Parathyroid adenoma (tissue), 2 donors: ENCODE results near the gene TMEM123.

Experiments used
- H2AFZ ChIP-seq: fragments of 300-600 bp; sonication (generic); one replicate; pipeline ENCODE4 v1.7.0; 2017; ENCODE audit warnings: antibody characterized with exemption, mild to moderate bottlenecking
- H3K27ac ChIP-seq: fragments of 300-600 bp; sonication (generic); one replicate; pipeline ENCODE4 v1.7.0; 2017
- H3K27me3 ChIP-seq: fragments of 300-600 bp; sonication (generic); one replicate; pipeline ENCODE4 v1.7.0; 2017; ENCODE audit warnings: low read length; ENCODE audit not compliant: control insufficient read depth, insufficient read depth
- H3K36me3 ChIP-seq: fragments of 300-600 bp; sonication (generic); one replicate; pipeline ENCODE4 v1.7.0; 2017; ENCODE audit warnings: low read length; ENCODE audit not compliant: control insufficient read depth, insufficient read depth
- H3K4me1 ChIP-seq: fragments of 300-600 bp; sonication (generic); one replicate; pipeline ENCODE4 v1.7.0; 2017; ENCODE audit warnings: control low read depth
- H3K4me2 ChIP-seq: fragments of 300-600 bp; sonication (generic); one replicate; pipeline ENCODE4 v1.7.0; 2017; ENCODE audit warnings: low read length
- H3K4me3 ChIP-seq: fragments of 300-600 bp; sonication (generic); one replicate; pipeline ENCODE4 v1.7.0; 2017; ENCODE audit warnings: low read depth, low read length
- H3K79me2 ChIP-seq: fragments of 300-600 bp; sonication (generic); one replicate; pipeline ENCODE4 v1.7.0; 2017; ENCODE audit warnings: control low read depth
- H3K9ac ChIP-seq: fragments of 300-600 bp; sonication (generic); one replicate; pipeline ENCODE4 v1.7.0; 2017; ENCODE audit warnings: mild to moderate bottlenecking
- H3K9me3 ChIP-seq: fragments of 300-600 bp; sonication (generic); one replicate; pipeline ENCODE4 v1.7.0; 2017; ENCODE audit warnings: low read length; ENCODE audit not compliant: control insufficient read depth
- CTCF ChIP-seq: fragments of 300-600 bp; sonication (generic); IDR thresholded peaks from one replicate; pipeline ENCODE4 v1.7.0; 2017; ENCODE audit warnings: antibody characterized with exemption, mild to moderate bottlenecking
- donor health status: primary hyperparathyroidism.

TMEM123 gene

GRCh38 chr11:102431404-102431803 is 21.2 kb downstream of the TMEM123 start:
- Histone ChIP-seq H3K9me3 (no peaks in the 10 kb centered on the region), H3K79me2 (no peaks in the 10 kb centered on the region), H3K27me3 (no peaks in the 10 kb centered on the region), H3K9ac (no peak overlapping the region), H3K4me1 (no peaks in the 10 kb centered on the region), H2AFZ (no peak overlapping the region), H3K27ac (no peak overlapping the region), H3K4me3 (no peak overlapping the region), H3K4me2 (no peak overlapping the region), H3K36me3 (no peaks in the 10 kb centered on the region)
- no peak for TF ChIP-seq CTCF

- TF ChIP-seq CTCF: no peak
- Histone ChIP-seq H3K9ac (no peak overlapping the region), H3K27ac (no peak overlapping the region), H3K4me3 (no peak overlapping the region), H3K27me3 (no peaks in the 10 kb centered on the region), H3K4me2 (no peak overlapping the region), H3K4me1 (no peaks in the 10 kb centered on the region), H3K9me3 (no peaks in the 10 kb centered on the region), H2AFZ (no peak overlapping the region), H3K79me2 (no peaks in the 10 kb centered on the region), H3K36me3 (no peaks in the 10 kb centered on the region)
Measured at GRCh38 chr11:102430158-102430836, 22.3 kb downstream of the TMEM123 start.

- H3K9me3 ChIP-seq: no peaks in the 10 kb centered on the region
- no peaks in the 10 kb centered on the region for H3K36me3 ChIP-seq
- H3K4me1 ChIP-seq: no peaks in the 10 kb centered on the region
- no peak overlapping the region for H3K9ac ChIP-seq
- TF ChIP-seq CTCF: no peak
- H3K27ac ChIP-seq: no peak overlapping the region
- H3K27me3 ChIP-seq: no peaks in the 10 kb centered on the region
- H3K79me2 ChIP-seq: no peaks in the 10 kb centered on the region
- no peak overlapping the region for H3K4me3 ChIP-seq
- no peak overlapping the region for H2AFZ ChIP-seq
- no peak overlapping the region for H3K4me2 ChIP-seq
Measured at GRCh38 chr11:102429691-102430090, 22.9 kb downstream of the TMEM123 start.

- no peaks in the 10 kb centered on the region for H3K4me1 ChIP-seq
- H3K4me3 ChIP-seq: no peak overlapping the region
- H3K79me2 ChIP-seq: no peaks in the 10 kb centered on the region
- H3K9ac ChIP-seq: no peak overlapping the region
- H3K9me3 ChIP-seq: no peaks in the 10 kb centered on the region
- no peak overlapping the region for H3K4me2 ChIP-seq
- no peak overlapping the region for H3K27ac ChIP-seq
- TF ChIP-seq CTCF: no peak
- H2AFZ ChIP-seq: no peak overlapping the region
- no peaks in the 10 kb centered on the region for H3K36me3 ChIP-seq
- no peaks in the 10 kb centered on the region for H3K27me3 ChIP-seq
Measured at GRCh38 chr11:102429226-102429625, 23.3 kb downstream of the TMEM123 start.

- no peak overlapping the region for H3K4me3 ChIP-seq
Measured at GRCh38 chr11:102428696-102429095, 23.9 kb downstream of the TMEM123 start.

More at GRCh38 chr11:102428696-102429095, 23.9 kb downstream of the TMEM123 start:
- no peak for TF ChIP-seq CTCF
- H3K36me3 ChIP-seq: no peaks in the 10 kb centered on the region
- H3K79me2 ChIP-seq: no peaks in the 10 kb centered on the region
- no peak overlapping the region for H2AFZ ChIP-seq
- H3K9ac ChIP-seq: no peak overlapping the region
- no peak overlapping the region for H3K4me2 ChIP-seq
- no peaks in the 10 kb centered on the region for H3K27me3 ChIP-seq
- H3K9me3 ChIP-seq: no peaks in the 10 kb centered on the region
- no peaks in the 10 kb centered on the region for H3K4me1 ChIP-seq
- H3K27ac ChIP-seq: no peak overlapping the region
